GM15510 (cell line): Measurements from ENCODE around the gene HOXA1.

Source experiments
- POLR2A ChIP-seq: IDR thresholded peaks from 3 replicates; pipeline ENCODE4 v1.6.1; 2011; ENCODE audit warnings: borderline replicate concordance; ENCODE audit not compliant: insufficient read length; ENCODE audit errors: extremely low read depth

HOXA1 gene

GRCh38 chr7:27125986-27126394, 30.2 kb upstream of the HOXA1 start:
- TF ChIP-seq POLR2A, result no peak

- no peak for TF ChIP-seq POLR2A
Observed at GRCh38 chr7:27124902-27125689, 29.3 kb upstream of the HOXA1 start.

GRCh38 chr7:27124096-27124901, 28.5 kb upstream of the HOXA1 start:
- no peak for TF ChIP-seq POLR2A

GRCh38 chr7:27123477-27124053, 27.8 kb upstream of the HOXA1 start:
- TF ChIP-seq POLR2A, result no peak

GRCh38 chr7:27123007-27123476, 27.2 kb upstream of the HOXA1 start:
- no peak for TF ChIP-seq POLR2A

- TF ChIP-seq POLR2A, result no peak
Observed at GRCh38 chr7:27122077-27122910, 26.5 kb upstream of the HOXA1 start.

GRCh38 chr7:27121684-27122076, 25.9 kb upstream of the HOXA1 start:
- TF ChIP-seq POLR2A, result no peak

- TF ChIP-seq POLR2A, result no peak
Observed at GRCh38 chr7:27119412-27119911, 23.7 kb upstream of the HOXA1 start.

- TF ChIP-seq POLR2A, result no peak
Observed at GRCh38 chr7:27118580-27118979, 22.8 kb upstream of the HOXA1 start.

- TF ChIP-seq POLR2A, result no peak
Observed at GRCh38 chr7:27117887-27118491, 22.2 kb upstream of the HOXA1 start.

- TF ChIP-seq POLR2A, result no peak
Observed at GRCh38 chr7:27116962-27117886, 21.4 kb upstream of the HOXA1 start.

- no peak for TF ChIP-seq POLR2A
Observed at GRCh38 chr7:27116031-27116961, 20.5 kb upstream of the HOXA1 start.
